GM10248 (cell line): Measurements from ENCODE around the gene METTL25.

ENCODE experiments used
- CTCF ChIA-PET: fragments of 300-600 bp; sonication (Branson Sonifier 250); formaldehyde crosslinking; extraction: SDS; loops from one replicate; lab custom pipeline; 2021; ENCODE audit warnings: antibody characterized with exemption; lab: Yijun Ruan, JAX
- POLR2A ChIA-PET: fragments of 350-650 bp; sonication (Branson Sonifier 250); formaldehyde crosslinking; extraction: SDS; loops from one replicate; lab custom pipeline; 2020; ENCODE audit warnings: antibody characterized with exemption; lab: Yijun Ruan, JAX
- DNase-seq: peaks from one replicate; pipeline ENCODE4 v3.0.0; 2012; ENCODE audit errors: extremely low spot score
- CTCF ChIP-seq: IDR thresholded peaks from 2 replicates; pipeline ENCODE4 v1.5.1; 2012; ENCODE audit warnings: mild to moderate bottlenecking, low read depth; ENCODE audit errors: extremely low read depth, missing control alignments, control extremely low read depth

The METTL25 gene

GRCh38 chr12:82475211-82475610, 116.9 kb downstream of the METTL25 start:
- POLR2A ChIA-PET, result no interaction called here
- no peak for TF ChIP-seq CTCF
- CTCF ChIA-PET, result no interaction called here
- DNase-seq, result no peak

- DNase-seq, result no peak
- ChIA-PET POLR2A (no interaction called here), CTCF (no interaction called here)
- TF ChIP-seq CTCF, result no peak
Observed at GRCh38 chr12:82476511-82476910, 118.2 kb downstream of the METTL25 start.

GRCh38 chr12:82479511-82479910, 121.2 kb downstream of the METTL25 start:
- no peak for TF ChIP-seq CTCF
- ChIA-PET CTCF (interaction anchor here (1.2 kb wide), 1 partner anchor 11 kb away, joined by 3 read pairs; no protein-coding TSS in a partner anchor), POLR2A (no interaction called here)
- DNase-seq, result no peak

GRCh38 chr12:82480606-82481005, 122.3 kb downstream of the METTL25 start:
- no peak for TF ChIP-seq CTCF
- CTCF ChIA-PET, result interaction anchor here (0.6 to 1.2 kb wide), 2 partner anchors 10 to 47 kb away, joined by 3 read pairs; no protein-coding TSS in a partner anchor

GRCh38 chr12:82481954-82482353, 123.6 kb downstream of the METTL25 start:
- POLR2A ChIA-PET, result no interaction called here
- CTCF ChIA-PET, result interaction anchor here (1.8 kb wide), 1 partner anchor 8 kb away, joined by 4 read pairs; no protein-coding TSS in a partner anchor
- TF ChIP-seq CTCF, result no peak
- DNase-seq, result no peak

More at GRCh38 chr12:82480606-82481005, 122.3 kb downstream of the METTL25 start:
- POLR2A ChIA-PET, result no interaction called here
- no peak for DNase-seq

- DNase-seq, result no peak
- no peak for TF ChIP-seq CTCF
- ChIA-PET POLR2A (no interaction called here), CTCF (interaction anchor here (2.3 kb wide), 1 partner anchor 25 kb away, joined by 6 read pairs; no protein-coding TSS in a partner anchor)
Observed at GRCh38 chr12:82486524-82487235, 128.4 kb downstream of the METTL25 start.
